ENCODE measurements around the gene DAPK2. TPM values are rescaled to one million over a fixed set of nuclear protein-coding genes. Genes with fewer than 3 reads are reported as not detected.
A peak's percentile ranks its signal among the peaks of the same experiment; 100 is the strongest.

The DAPK2 gene
- total RNA-seq, 3 donors from 2014 or later, result 32.0 to 82.0 (median 35.5) TPM

GRCh38 chr15:63918317-63918672 lies 128.0 kb downstream of the DAPK2 start:
- Histone ChIP-seq H3K4me1 (ENCODE audit: low read depth) (no peaks in the 10 kb centered on the region), H3K36me3 (ENCODE audit: low read depth) (no peaks in the 10 kb centered on the region), H3K9me3 (no peaks in the 10 kb centered on the region), H3K4me3 (no peak overlapping the region)
- DNase-seq (peak in 2 of 3 donors; percentile 48 to 66), ATAC-seq (peak; percentile 92)
- TF ChIP-seq CTCF (IDR thresholded peaks at IDR 0.05), result no peak
- intact Hi-C loops (cut with DNase I, micrococcal nuclease), result no loop called here

- Histone ChIP-seq H3K36me3 (ENCODE audit: low read depth) (no peaks in the 10 kb centered on the region), H3K4me3 (no peak overlapping the region), H3K4me1 (ENCODE audit: low read depth) (no peaks in the 10 kb centered on the region), H3K9me3 (no peaks in the 10 kb centered on the region)
- TF ChIP-seq CTCF (IDR thresholded peaks at IDR 0.05), result no peak
- ATAC-seq (peak; percentile 22), DNase-seq (no peak)
- intact Hi-C loops (cut with DNase I, micrococcal nuclease), result no loop called here
These were observed 128.5 kb downstream of the DAPK2 start for GRCh38 chr15:63917588-63918316.

DNA sequence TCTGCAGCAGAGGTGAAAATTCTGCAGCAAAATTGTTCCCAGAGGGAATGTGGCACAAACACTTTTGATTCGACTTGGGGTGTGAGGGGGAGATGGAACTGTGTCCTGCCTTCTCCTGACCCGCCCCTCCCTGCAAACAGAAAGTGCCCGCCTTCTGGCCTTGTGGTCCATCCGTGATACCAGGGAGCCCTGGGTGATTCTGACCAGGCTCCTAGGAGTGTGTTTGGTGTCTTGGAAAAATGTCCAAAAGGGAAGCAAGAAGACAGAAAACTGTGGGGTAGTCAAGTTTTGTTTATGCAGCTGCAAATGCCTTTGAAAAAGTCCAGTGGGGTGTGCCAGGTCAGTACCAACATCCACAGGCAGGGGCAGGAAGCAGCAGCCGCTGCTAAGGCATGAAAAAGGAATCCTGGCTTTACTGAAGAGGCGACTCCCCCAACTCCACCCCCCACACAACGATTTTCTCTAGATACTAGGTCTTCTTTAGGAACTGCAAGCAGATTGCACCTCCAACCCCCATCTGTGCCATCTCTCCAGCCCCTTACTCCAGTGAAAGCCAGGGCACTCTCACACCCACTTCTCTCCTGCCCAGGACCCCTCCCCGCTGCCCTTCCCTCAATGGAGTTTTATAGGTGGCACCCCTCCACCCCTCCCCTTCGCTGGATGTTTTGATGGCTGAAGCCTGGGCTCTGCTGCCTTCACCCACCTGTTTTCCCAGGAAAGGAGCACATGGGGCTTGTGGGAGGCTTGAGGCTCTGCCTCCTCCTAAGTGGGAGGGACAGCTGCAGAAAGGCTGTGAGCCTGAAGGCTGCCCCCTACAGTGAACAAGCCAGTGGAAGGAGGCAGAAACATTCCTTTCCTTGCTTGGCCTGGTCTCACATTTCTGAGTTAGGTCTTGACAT lies 130.2 kb downstream of the DAPK2 start:
- no peak for DNase-seq
- ATAC-seq, result peak; percentile 16
- intact Hi-C loops (cut with DNase I, micrococcal nuclease), result no loop called here
- Histone ChIP-seq H3K9me3 (no peaks in the 10 kb centered on the region), H3K36me3 (ENCODE audit: low read depth) (no peaks in the 10 kb centered on the region), H3K4me1 (ENCODE audit: low read depth) (no peaks in the 10 kb centered on the region), H3K4me3 (no peak overlapping the region)
- no peak for TF ChIP-seq CTCF (IDR thresholded peaks at IDR 0.05)

GRCh38 chr15:63915209-63915872 lies 130.9 kb downstream of the DAPK2 start:
- Histone ChIP-seq H3K4me3 (no peak overlapping the region), H3K9me3 (no peaks in the 10 kb centered on the region), H3K4me1 (ENCODE audit: low read depth) (no peaks in the 10 kb centered on the region), H3K36me3 (ENCODE audit: low read depth) (no peaks in the 10 kb centered on the region)
- DNase-seq (no peak), ATAC-seq (no peak)
- intact Hi-C loops (cut with DNase I, micrococcal nuclease), result no loop called here
- TF ChIP-seq CTCF (IDR thresholded peaks at IDR 0.05), result no peak

DNA sequence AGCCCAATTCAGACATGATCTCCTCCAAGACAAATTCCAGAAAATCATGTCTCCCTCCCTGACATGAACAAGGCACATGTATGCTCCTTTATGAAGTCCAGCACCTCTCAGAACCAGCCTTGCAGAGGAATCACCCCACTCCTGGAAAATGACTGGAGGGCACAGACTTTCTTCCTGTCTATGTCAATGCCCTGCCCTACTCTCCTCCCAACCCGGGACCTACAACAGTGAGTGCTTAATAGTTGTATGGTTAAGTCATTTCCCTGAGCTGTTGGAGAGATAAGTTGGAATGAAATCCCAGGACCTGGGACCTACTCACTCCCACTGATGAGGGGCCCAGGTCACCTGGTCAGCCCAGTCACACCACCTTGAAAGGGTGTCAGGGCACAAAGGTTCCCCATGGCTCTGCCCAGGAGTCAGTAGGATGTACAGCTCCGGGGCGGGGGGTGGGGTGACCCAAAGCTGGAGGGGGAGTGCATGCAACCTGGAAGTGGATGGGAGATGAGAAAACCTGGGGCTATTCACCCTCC lies 132.4 kb downstream of the DAPK2 start:
- H3K4me3 ChIP-seq, result no peak overlapping the region
- no peaks in the 10 kb centered on the region for H3K36me3 ChIP-seq (ENCODE audit: low read depth)
- DNase-seq (no peak), ATAC-seq (no peak)
- H3K9me3 ChIP-seq, result no peaks in the 10 kb centered on the region
- TF ChIP-seq CTCF (IDR thresholded peaks at IDR 0.05), result no peak
- H3K4me1 ChIP-seq (ENCODE audit: low read depth), result no peaks in the 10 kb centered on the region
- intact Hi-C loops (cut with DNase I, micrococcal nuclease), result no loop called here

Data from mucosa of descending colon (tissue), 3 donors.